Astrocyte (in vitro differentiated cells and primary cell): ENCODE results near the gene KRT80. TPM values are rescaled to one million over a fixed set of nuclear protein-coding genes. Genes with fewer than 3 reads are reported as not detected.

Experiments used
- DNase-seq: peaks from one replicate; pipeline ENCODE4 v3.0.0-alpha.2; 2010; ENCODE audit warnings: low read depth
- FAIRE-seq: peaks from 2 replicates; lab custom pipeline; 2011; peaks lifted over from hg19 to GRCh38; lab: Jason Lieb, UNC
- H2AFZ ChIP-seq: 2 replicates; pipeline ENCODE4 v1.6.0; 2012; ENCODE audit warnings: low read depth, low read length, inconsistent platforms
- H3K27ac ChIP-seq: 2 replicates; pipeline ENCODE4 v1.5.1; 2011; ENCODE audit warnings: low read depth, low read length, inconsistent platforms
- H3K27me3 ChIP-seq: 2 replicates; pipeline ENCODE4 v1.6.0; 2011; ENCODE audit warnings: low read length, inconsistent platforms; ENCODE audit not compliant: insufficient read depth
- H3K36me3 ChIP-seq: 2 replicates; pipeline ENCODE4 v1.5.1; 2011; ENCODE audit warnings: low read length, inconsistent platforms; ENCODE audit not compliant: insufficient read depth
- H3K4me1 ChIP-seq: 2 replicates; pipeline ENCODE4 v1.5.1; 2011; ENCODE audit warnings: low read length, inconsistent platforms; ENCODE audit not compliant: insufficient read depth
- H3K4me2 ChIP-seq: 2 replicates; pipeline ENCODE4 v1.6.0; 2012; ENCODE audit warnings: low read length, inconsistent platforms
- H3K4me3 ChIP-seq: 2 replicates; pipeline ENCODE4 v1.5.1; 2011; ENCODE audit warnings: low read depth, mild to moderate bottlenecking, low read length, inconsistent platforms; ENCODE audit not compliant: insufficient read depth
- H3K79me2 ChIP-seq: 2 replicates; pipeline ENCODE4 v1.6.0; 2012; ENCODE audit warnings: mild to moderate bottlenecking, low read length, inconsistent platforms; ENCODE audit not compliant: insufficient read depth
- H3K9ac ChIP-seq: 2 replicates; pipeline ENCODE4 v1.6.0; 2012; ENCODE audit warnings: mild to moderate bottlenecking, low read length, inconsistent platforms
- H3K9me3 ChIP-seq: 2 replicates; pipeline ENCODE4 v1.5.1; 2012; ENCODE audit warnings: low read depth, mild to moderate bottlenecking, low read length, inconsistent platforms; ENCODE audit not compliant: insufficient read depth
- H4K20me1 ChIP-seq: 2 replicates; pipeline ENCODE4 v1.6.0; 2012; ENCODE audit warnings: low read length, inconsistent platforms; ENCODE audit not compliant: insufficient read depth
- H3K27ac Mint-ChIP-seq: one replicate; pipeline ENCODE4 v1.8.0; 2021; ENCODE audit warnings: mild to moderate bottlenecking, mixed read lengths; ENCODE audit not compliant: unreplicated experiment
- H3K27me3 Mint-ChIP-seq: one replicate; pipeline ENCODE4 v1.8.0; 2021; ENCODE audit warnings: low read depth, mixed read lengths; ENCODE audit not compliant: unreplicated experiment
- H3K36me3 Mint-ChIP-seq: one replicate; pipeline ENCODE4 v1.8.0; 2021; ENCODE audit warnings: low read depth, mixed read lengths; ENCODE audit not compliant: unreplicated experiment
- H3K4me1 Mint-ChIP-seq: one replicate; pipeline ENCODE4 v1.8.0; 2021; ENCODE audit warnings: low read depth, mixed read lengths; ENCODE audit not compliant: unreplicated experiment
- H3K4me3 Mint-ChIP-seq: one replicate; pipeline ENCODE4 v1.8.0; 2021; ENCODE audit warnings: mild to moderate bottlenecking, moderate library complexity, mixed read lengths; ENCODE audit not compliant: unreplicated experiment
- H3K9me3 Mint-ChIP-seq: one replicate; pipeline ENCODE4 v1.8.0; 2021; ENCODE audit warnings: mild to moderate bottlenecking, mixed read lengths; ENCODE audit not compliant: unreplicated experiment
- EZH2 ChIP-seq: IDR thresholded peaks from 2 replicates; pipeline ENCODE4 v1.6.1; 2012; ENCODE audit warnings: mild to moderate bottlenecking, low read length, inconsistent platforms; ENCODE audit not compliant: insufficient read depth
- total RNA-seq: library from RNA; stranded (reverse); gene quantifications from 2 replicates; pipeline ENCODE4 v1.2.1, GENCODE V29; 2021
- TF ChIP-seq, protein P1 (sequence below): IDR thresholded peaks from 2 replicates; pipeline ENCODE4 v1.5.1; 2011; ENCODE audit warnings: low read depth, mild to moderate bottlenecking, inconsistent platforms, low read length, moderate library complexity; ENCODE audit not compliant: insufficient read depth

The KRT80 gene
- total RNA-seq, 1 donor from 2014 or later, result 3.6 TPM

- TF ChIP-seq, protein P1, sequence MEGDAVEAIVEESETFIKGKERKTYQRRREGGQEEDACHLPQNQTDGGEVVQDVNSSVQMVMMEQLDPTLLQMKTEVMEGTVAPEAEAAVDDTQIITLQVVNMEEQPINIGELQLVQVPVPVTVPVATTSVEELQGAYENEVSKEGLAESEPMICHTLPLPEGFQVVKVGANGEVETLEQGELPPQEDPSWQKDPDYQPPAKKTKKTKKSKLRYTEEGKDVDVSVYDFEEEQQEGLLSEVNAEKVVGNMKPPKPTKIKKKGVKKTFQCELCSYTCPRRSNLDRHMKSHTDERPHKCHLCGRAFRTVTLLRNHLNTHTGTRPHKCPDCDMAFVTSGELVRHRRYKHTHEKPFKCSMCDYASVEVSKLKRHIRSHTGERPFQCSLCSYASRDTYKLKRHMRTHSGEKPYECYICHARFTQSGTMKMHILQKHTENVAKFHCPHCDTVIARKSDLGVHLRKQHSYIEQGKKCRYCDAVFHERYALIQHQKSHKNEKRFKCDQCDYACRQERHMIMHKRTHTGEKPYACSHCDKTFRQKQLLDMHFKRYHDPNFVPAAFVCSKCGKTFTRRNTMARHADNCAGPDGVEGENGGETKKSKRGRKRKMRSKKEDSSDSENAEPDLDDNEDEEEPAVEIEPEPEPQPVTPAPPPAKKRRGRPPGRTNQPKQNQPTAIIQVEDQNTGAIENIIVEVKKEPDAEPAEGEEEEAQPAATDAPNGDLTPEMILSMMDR, result no peak
- TF ChIP-seq EZH2, result no peak
- Histone ChIP-seq H3K79me2 (no peaks in the 10 kb centered on the region), H3K4me2 (no peak overlapping the region), H3K9me3 (no peaks in the 10 kb centered on the region), H2AFZ (no peak overlapping the region), H3K27ac (no peak overlapping the region), H3K4me3 (no peak overlapping the region), H3K27me3 (peaks cover 12% of the 10 kb centered on the region), H4K20me1 (no peaks in the 10 kb centered on the region), H3K9ac (no peak overlapping the region), H3K4me1 (no peaks in the 10 kb centered on the region), H3K36me3 (no peaks in the 10 kb centered on the region)
- DNase-seq (peak; percentile 32), FAIRE-seq (no peak)
- Mint-ChIP-seq H3K4me1 (peaks cover 1% of the 10 kb centered on the region), H3K27me3 (peaks cover 55% of the 10 kb centered on the region), H3K9me3 (no peaks in the 10 kb centered on the region), H3K4me3 (no peak overlapping the region), H3K36me3 (no peaks in the 10 kb centered on the region), H3K27ac (no peak overlapping the region)
Measured at GRCh38 chr12:52120951-52121823, 70.6 kb downstream of the KRT80 start.

GRCh38 chr12:52119398-52120254 is 72.2 kb downstream of the KRT80 start:
- Histone ChIP-seq H3K4me3 (no peak overlapping the region), H3K27me3 (peaks cover 6% of the 10 kb centered on the region), H3K9ac (no peak overlapping the region), H3K4me1 (no peaks in the 10 kb centered on the region), H3K9me3 (no peaks in the 10 kb centered on the region), H2AFZ (no peak overlapping the region), H4K20me1 (no peaks in the 10 kb centered on the region), H3K4me2 (no peak overlapping the region), H3K27ac (no peak overlapping the region), H3K36me3 (no peaks in the 10 kb centered on the region), H3K79me2 (no peaks in the 10 kb centered on the region)
- FAIRE-seq (no peak), DNase-seq (no peak)
- H3K36me3 Mint-ChIP-seq, result no peaks in the 10 kb centered on the region
- H3K27ac Mint-ChIP-seq, result no peak overlapping the region
- H3K9me3 Mint-ChIP-seq, result no peaks in the 10 kb centered on the region
- H3K27me3 Mint-ChIP-seq, result peaks cover 54% of the 10 kb centered on the region
- H3K4me3 Mint-ChIP-seq, result no peak overlapping the region
- TF ChIP-seq, protein P1, result peak; percentile 23
- TF ChIP-seq EZH2, result no peak
- H3K4me1 Mint-ChIP-seq, result peaks cover 1% of the 10 kb centered on the region

Other genes with a start within 250 kb of the KRT80 start
- 13.8 and 15.4 TPM in 2 replicates for gene ACVR1B, start 240.3 kb downstream of the KRT80 start, total RNA-seq
- 9.6 and 12.4 TPM in 2 replicates for gene TAMALIN, start 185.1 kb downstream of the KRT80 start, total RNA-seq
- 1.6 and 2.3 TPM in 2 replicates for gene NR4A1, start 140.6 kb downstream of the KRT80 start, total RNA-seq
- gene ATG101, start 122.0 kb downstream of the KRT80 start, total RNA-seq, result 54.2 and 60.4 TPM in 2 replicates
- 0.18 TPM in 1 of 2 replicates, not detected in the other for gene SMIM41, start 112.3 kb downstream of the KRT80 start, total RNA-seq
- 97.6 and 149 TPM in 2 replicates for gene KRT7, start 41.2 kb upstream of the KRT80 start, total RNA-seq
- 0.24 and 0.43 TPM in 2 replicates for gene KRT86, start 82.6 kb upstream of the KRT80 start, total RNA-seq
- 1.2 TPM in 2 replicates for gene KRT81, start 99.5 kb upstream of the KRT80 start, total RNA-seq
- not detected in 2 replicates for gene KRT83, start 129.4 kb upstream of the KRT80 start, total RNA-seq
- gene KRT85, start 175.5 kb upstream of the KRT80 start, total RNA-seq, result not detected in 2 replicates
- gene KRT84, start 193.6 kb upstream of the KRT80 start, total RNA-seq, result not detected in 2 replicates
- gene KRT82, start 214.3 kb upstream of the KRT80 start, total RNA-seq, result not detected in 2 replicates
- not detected in 2 replicates for gene KRT75, start 242.4 kb upstream of the KRT80 start, total RNA-seq